HepG2 (cell line): ENCODE data around the gene RMRP. TPM values are rescaled to one million over a fixed set of nuclear protein-coding genes. Genes with fewer than 3 reads are reported as not detected.

Experiments
- ELF4 ChIP-seq: sonication (generic); formaldehyde crosslinking; IDR thresholded peaks from 2 replicates; pipeline ENCODE4 v1.5.0; 2020; ENCODE audit warnings: missing genetic modification reagents, mild to moderate bottlenecking, moderate library complexity, borderline replicate concordance
- FOXC1 ChIP-seq: sonication (generic); formaldehyde crosslinking; IDR thresholded peaks from 2 replicates; pipeline ENCODE4 v1.8.0; 2022; ENCODE audit warnings: mild to moderate bottlenecking, missing genetic modification reagents, borderline replicate concordance
- FOXM1 ChIP-seq: sonication (generic); formaldehyde crosslinking; IDR thresholded peaks from 2 replicates; pipeline ENCODE4 v1.5.0; 2020; ENCODE audit warnings: missing genetic modification reagents
- GLI4 ChIP-seq: sonication (generic); formaldehyde crosslinking; IDR thresholded peaks from 2 replicates; pipeline ENCODE4 v1.5.1; 2020; ENCODE audit warnings: missing genetic modification reagents, mild to moderate bottlenecking, moderate library complexity, borderline replicate concordance
- HES4 ChIP-seq: sonication (generic); formaldehyde crosslinking; IDR thresholded peaks from 2 replicates; pipeline ENCODE4 v1.9.0; 2021; ENCODE audit warnings: mild to moderate bottlenecking, missing genetic modification reagents, borderline replicate concordance
- JUND ChIP-seq: sonication (generic); formaldehyde crosslinking; IDR thresholded peaks from 2 replicates; pipeline ENCODE4 v1.8.0; 2022; ENCODE audit warnings: mild to moderate bottlenecking, missing genetic modification reagents
- KAT2B ChIP-seq: fragments of 150-350 bp; IDR thresholded peaks from 2 replicates; pipeline ENCODE4 v1.6.1; 2014; ENCODE audit warnings: low read depth, low read length, borderline replicate concordance
- KDM3A ChIP-seq: IDR thresholded peaks from 2 replicates; pipeline ENCODE4 v1.6.1; 2018; ENCODE audit warnings: low read depth, missing compliant biosample characterization
- KDM4B ChIP-seq: sonication (generic); formaldehyde crosslinking; IDR thresholded peaks from 2 replicates; pipeline ENCODE4 v1.4.0; 2020; ENCODE audit warnings: missing genetic modification reagents
- KLF12 ChIP-seq: sonication (generic); formaldehyde crosslinking; IDR thresholded peaks from 2 replicates; pipeline ENCODE4 v1.4.0; 2020; ENCODE audit warnings: missing genetic modification reagents, borderline replicate concordance
- RXRA ChIP-seq: sonication (generic); formaldehyde crosslinking; IDR thresholded peaks from 2 replicates; pipeline ENCODE4 v1.5.1; 2020; ENCODE audit warnings: missing genetic modification reagents
- SPEN ChIP-seq: sonication (generic); formaldehyde crosslinking; IDR thresholded peaks from 2 replicates; pipeline ENCODE4 v1.5.1; 2020; ENCODE audit warnings: low read depth, mild to moderate bottlenecking, missing genetic modification reagents
- ZFY ChIP-seq: sonication (generic); formaldehyde crosslinking; IDR thresholded peaks from 2 replicates; pipeline ENCODE4 v1.4.0; 2020; ENCODE audit warnings: missing genetic modification reagents
- ZNF20 ChIP-seq: sonication (generic); formaldehyde crosslinking; IDR thresholded peaks from 2 replicates; pipeline ENCODE4 v1.4.0; 2020; ENCODE audit warnings: mild to moderate bottlenecking, moderate library complexity, missing genetic modification reagents
- ZNF235 ChIP-seq: sonication (generic); formaldehyde crosslinking; IDR thresholded peaks from 2 replicates; pipeline ENCODE4 v1.8.1; 2023; ENCODE audit warnings: mild to moderate bottlenecking, missing genetic modification reagents, borderline replicate concordance
- ZNF264 ChIP-seq: sonication (generic); formaldehyde crosslinking; IDR thresholded peaks from 2 replicates; pipeline ENCODE4 v1.4.0; 2020; ENCODE audit warnings: missing genetic modification reagents
- ZNF432 ChIP-seq: sonication (generic); formaldehyde crosslinking; IDR thresholded peaks from 2 replicates; pipeline ENCODE4 v1.5.0; 2020; ENCODE audit warnings: missing genetic modification reagents, mild to moderate bottlenecking, borderline replicate concordance
- ZNF441 ChIP-seq: sonication (generic); formaldehyde crosslinking; IDR thresholded peaks from 2 replicates; pipeline ENCODE4 v1.7.0; 2021; ENCODE audit warnings: missing genetic modification reagents, borderline replicate concordance
- ZNF749 ChIP-seq: sonication (generic); formaldehyde crosslinking; IDR thresholded peaks from 2 replicates; pipeline ENCODE4 v1.8.0; 2022; ENCODE audit warnings: mild to moderate bottlenecking, missing genetic modification reagents, moderate library complexity, borderline replicate concordance
- ZSCAN30 ChIP-seq: sonication (generic); formaldehyde crosslinking; IDR thresholded peaks from 2 replicates; pipeline ENCODE4 v1.5.0; 2020; ENCODE audit warnings: mild to moderate bottlenecking, missing genetic modification reagents
- polyA plus RNA-seq, 8 experiments: library from polyadenylated mRNA; depleted of rRNA in 3 of 8; stranded (reverse) in 7 of 8; unstranded in 1 of 8; fragments of >200 nt; fragmentation: Illumina TruSeq in 4 of 8; extraction: Trizol in 4 of 8; gene quantifications; 2 replicates each; pipeline versions ENCODE4 v1.2.1 to v1.2.3, GENCODE V29; 2011 to 2016; ENCODE audit warnings: low read depth in 4 of 8, missing spikeins in 1 of 8, mixed read lengths in 1 of 8; ENCODE audit not compliant: insufficient read depth in 1 of 8
- total RNA-seq, 5 experiments: library from RNA; depleted of rRNA; stranded (reverse); fragments of >200 nt; fragmentation: Illumina TruSeq; extraction: Trizol; gene quantifications; 2 replicates each; pipeline ENCODE4 v1.2.3, GENCODE V29; 2016; ENCODE audit warnings: low read depth in 1 of 5
- TF ChIP-seq, protein P1 (sequence below): sonication (generic); formaldehyde crosslinking; IDR thresholded peaks from 2 replicates; pipeline ENCODE4 v1.8.1; 2022; ENCODE audit warnings: low read depth, mild to moderate bottlenecking, missing genetic modification reagents
- TF ChIP-seq, protein P2 (sequence below): sonication (generic); formaldehyde crosslinking; IDR thresholded peaks from 2 replicates; pipeline ENCODE4 v1.9.0; 2022; ENCODE audit warnings: low read depth, missing genetic modification reagents
- TF ChIP-seq, protein P3 (sequence below): IDR thresholded peaks from 2 replicates; pipeline ENCODE4 v1.6.1; 2016; ENCODE audit warnings: missing genetic modification reagents, missing compliant biosample characterization
- TF ChIP-seq, protein P4 (sequence below): IDR thresholded peaks from 2 replicates; pipeline ENCODE4 v1.6.1; 2016; ENCODE audit warnings: mild to moderate bottlenecking, missing biosample characterization, missing genetic modification reagents

The RMRP gene
- total and polyA plus RNA-seq, 2 of the 13 experiments (the other 11 are each of a cell fraction or from before 2014, with no cell fraction given) = 51.4 to 4,025 TPM

DNA sequence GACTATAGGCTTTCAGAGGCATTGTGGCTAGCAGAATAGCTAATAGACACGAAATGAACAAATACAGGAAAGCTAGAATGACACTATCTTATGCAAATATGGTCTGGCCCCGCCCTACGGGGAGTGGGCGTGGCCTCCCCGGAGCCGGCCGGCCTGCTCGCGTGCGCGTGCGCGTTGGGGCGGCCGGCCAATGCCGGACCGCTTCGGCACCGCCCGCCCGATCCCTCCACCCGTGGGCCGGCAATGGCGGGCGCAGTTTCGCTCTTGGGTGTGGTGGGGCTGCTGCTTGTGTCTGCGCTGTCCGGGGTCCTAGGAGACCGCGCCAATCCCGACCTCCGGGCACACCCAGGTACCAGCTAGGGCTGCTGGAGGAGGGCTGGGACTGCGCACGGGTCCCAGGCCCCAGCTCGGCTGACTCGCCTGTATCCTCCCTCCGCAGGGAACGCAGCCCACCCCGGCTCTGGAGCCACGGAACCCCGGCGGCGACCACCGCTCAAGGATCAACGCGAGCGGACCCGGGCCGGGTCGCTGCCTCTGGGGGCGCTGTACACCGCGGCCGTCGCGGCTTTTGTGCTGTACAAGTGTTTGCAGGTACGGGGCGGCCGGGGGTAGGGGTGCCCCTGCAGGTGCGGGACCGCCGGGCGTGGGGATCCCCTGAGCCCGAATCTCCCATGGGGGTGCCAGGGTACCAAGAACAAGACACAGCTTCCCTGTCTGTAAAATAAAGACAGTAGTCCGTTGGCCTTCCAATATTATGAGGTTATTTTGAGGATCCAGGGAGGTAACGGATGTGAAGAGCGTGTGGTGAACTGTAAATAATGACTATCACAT lies 533 bp upstream of the RMRP start, which contains the start of gene CCDC107 (continued):
- TF ChIP-seq, protein P1, sequence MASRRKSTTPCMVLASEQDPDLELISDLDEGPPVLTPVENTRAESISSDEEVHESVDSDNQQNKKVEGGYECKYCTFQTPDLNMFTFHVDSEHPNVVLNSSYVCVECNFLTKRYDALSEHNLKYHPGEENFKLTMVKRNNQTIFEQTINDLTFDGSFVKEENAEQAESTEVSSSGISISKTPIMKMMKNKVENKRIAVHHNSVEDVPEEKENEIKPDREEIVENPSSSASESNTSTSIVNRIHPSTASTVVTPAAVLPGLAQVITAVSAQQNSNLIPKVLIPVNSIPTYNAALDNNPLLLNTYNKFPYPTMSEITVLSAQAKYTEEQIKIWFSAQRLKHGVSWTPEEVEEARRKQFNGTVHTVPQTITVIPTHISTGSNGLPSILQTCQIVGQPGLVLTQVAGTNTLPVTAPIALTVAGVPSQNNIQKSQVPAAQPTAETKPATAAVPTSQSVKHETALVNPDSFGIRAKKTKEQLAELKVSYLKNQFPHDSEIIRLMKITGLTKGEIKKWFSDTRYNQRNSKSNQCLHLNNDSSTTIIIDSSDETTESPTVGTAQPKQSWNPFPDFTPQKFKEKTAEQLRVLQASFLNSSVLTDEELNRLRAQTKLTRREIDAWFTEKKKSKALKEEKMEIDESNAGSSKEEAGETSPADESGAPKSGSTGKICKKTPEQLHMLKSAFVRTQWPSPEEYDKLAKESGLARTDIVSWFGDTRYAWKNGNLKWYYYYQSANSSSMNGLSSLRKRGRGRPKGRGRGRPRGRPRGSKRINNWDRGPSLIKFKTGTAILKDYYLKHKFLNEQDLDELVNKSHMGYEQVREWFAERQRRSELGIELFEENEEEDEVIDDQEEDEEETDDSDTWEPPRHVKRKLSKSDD = 0 out of 2 replicates have a peak, but pooled peaks have one; percentile 40
- TF ChIP-seq, protein P2, sequence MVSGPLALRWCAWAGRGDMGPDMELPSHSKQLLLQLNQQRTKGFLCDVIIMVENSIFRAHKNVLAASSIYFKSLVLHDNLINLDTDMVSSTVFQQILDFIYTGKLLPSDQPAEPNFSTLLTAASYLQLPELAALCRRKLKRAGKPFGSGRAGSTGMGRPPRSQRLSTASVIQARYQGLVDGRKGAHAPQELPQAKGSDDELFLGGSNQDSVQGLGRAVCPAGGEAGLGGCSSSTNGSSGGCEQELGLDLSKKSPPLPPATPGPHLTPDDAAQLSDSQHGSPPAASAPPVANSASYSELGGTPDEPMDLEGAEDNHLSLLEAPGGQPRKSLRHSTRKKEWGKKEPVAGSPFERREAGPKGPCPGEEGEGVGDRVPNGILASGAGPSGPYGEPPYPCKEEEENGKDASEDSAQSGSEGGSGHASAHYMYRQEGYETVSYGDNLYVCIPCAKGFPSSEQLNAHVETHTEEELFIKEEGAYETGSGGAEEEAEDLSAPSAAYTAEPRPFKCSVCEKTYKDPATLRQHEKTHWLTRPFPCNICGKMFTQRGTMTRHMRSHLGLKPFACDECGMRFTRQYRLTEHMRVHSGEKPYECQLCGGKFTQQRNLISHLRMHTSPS (CRISPR knock-in tag) = 0 out of 2 replicates have a peak, but pooled peaks have one; percentile 51
- TF ChIP-seq FOXM1 (CRISPR knock-in tag) (no peak), KLF12 (CRISPR knock-in tag) (peak; percentile 34; the same call in 1 of the 2 replicates), ZSCAN30 (CRISPR knock-in tag) (peak; percentile 99), ZNF749 (CRISPR knock-in tag) (peak; percentile 42; the same call in 1 of the 2 replicates), KAT2B (no peak), HES4 (CRISPR knock-in tag) (peak; percentile 90), ZNF441 (CRISPR knock-in tag) (peak; percentile 76; the same call in 1 of the 2 replicates), KDM3A (CRISPR knock-in tag) (0 out of 2 replicates have a peak, but pooled peaks have one; percentile 31), GLI4 (CRISPR knock-in tag) (no peak; the same call in 1 of the 2 replicates), JUND (CRISPR knock-in tag) (no peak), KDM4B (CRISPR knock-in tag) (peak; percentile 73; the same call in 1 of the 2 replicates), ZNF432 (no peak), SPEN (peak; percentile 24), ZFY (CRISPR knock-in tag) (peak; percentile 76), ZNF235 (CRISPR knock-in tag) (peak; percentile 70; the same call in 1 of the 2 replicates), ZNF264 (0 out of 2 replicates have a peak, but pooled peaks have one; percentile 35), RXRA (peak; percentile 71; the same call in 1 of the 2 replicates), ELF4 (peak; percentile 13; the same call in 1 of the 2 replicates), ZNF20 (peak; percentile 37; the same call in 1 of the 2 replicates), FOXC1 (CRISPR knock-in tag) (peak; percentile 77)
- TF ChIP-seq, protein P3, sequence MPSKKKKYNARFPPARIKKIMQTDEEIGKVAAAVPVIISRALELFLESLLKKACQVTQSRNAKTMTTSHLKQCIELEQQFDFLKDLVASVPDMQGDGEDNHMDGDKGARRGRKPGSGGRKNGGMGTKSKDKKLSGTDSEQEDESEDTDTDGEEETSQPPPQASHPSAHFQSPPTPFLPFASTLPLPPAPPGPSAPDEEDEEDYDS (CRISPR knock-in tag) = peak; percentile 24; the same call in 1 of the 2 replicates
- TF ChIP-seq, protein P4, sequence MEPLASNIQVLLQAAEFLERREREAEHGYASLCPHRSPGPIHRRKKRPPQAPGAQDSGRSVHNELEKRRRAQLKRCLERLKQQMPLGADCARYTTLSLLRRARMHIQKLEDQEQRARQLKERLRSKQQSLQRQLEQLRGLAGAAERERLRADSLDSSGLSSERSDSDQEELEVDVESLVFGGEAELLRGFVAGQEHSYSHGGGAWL = peak; percentile 81
